Effector memory CD4-positive, alpha-beta T cell (primary cell): ENCODE measurements around the gene VN1R5.

Experiments used
- DNase-seq, 3 donors: peaks; one replicate each; pipeline ENCODE4 v3.0.0-alpha.2; 2020
- H3K27ac ChIP-seq: 2 replicates; pipeline ENCODE4 v1.7.0; 2013; ENCODE audit warnings: mild to moderate bottlenecking, low read length, moderate library complexity; ENCODE audit not compliant: insufficient read depth, poor library complexity, severe bottlenecking
- H3K27me3 ChIP-seq: replicated peaks from 2 replicates; pipeline ENCODE4 v1.7.0; 2013; ENCODE audit warnings: mild to moderate bottlenecking, low read length; ENCODE audit not compliant: insufficient read depth, control insufficient read depth, poor library complexity, severe bottlenecking
- H3K36me3 ChIP-seq: 2 replicates; pipeline ENCODE4 v1.7.0; 2013; ENCODE audit warnings: mild to moderate bottlenecking, low read length, moderate library complexity; ENCODE audit not compliant: control insufficient read depth, insufficient read depth
- H3K4me1 ChIP-seq: 2 replicates; pipeline ENCODE4 v1.7.0; 2013; ENCODE audit warnings: low read length, mild to moderate bottlenecking; ENCODE audit not compliant: control insufficient read depth, insufficient read depth, poor library complexity, severe bottlenecking
- H3K4me3 ChIP-seq: 2 replicates; pipeline ENCODE4 v1.7.0; 2013; ENCODE audit warnings: low read length, low read depth, mild to moderate bottlenecking; ENCODE audit not compliant: insufficient read depth, poor library complexity, severe bottlenecking
- H3K9me3 ChIP-seq: 2 replicates; pipeline ENCODE4 v1.7.0; 2013; ENCODE audit warnings: mild to moderate bottlenecking, low read length, moderate library complexity; ENCODE audit not compliant: control insufficient read depth

Gene VN1R5

DNA sequence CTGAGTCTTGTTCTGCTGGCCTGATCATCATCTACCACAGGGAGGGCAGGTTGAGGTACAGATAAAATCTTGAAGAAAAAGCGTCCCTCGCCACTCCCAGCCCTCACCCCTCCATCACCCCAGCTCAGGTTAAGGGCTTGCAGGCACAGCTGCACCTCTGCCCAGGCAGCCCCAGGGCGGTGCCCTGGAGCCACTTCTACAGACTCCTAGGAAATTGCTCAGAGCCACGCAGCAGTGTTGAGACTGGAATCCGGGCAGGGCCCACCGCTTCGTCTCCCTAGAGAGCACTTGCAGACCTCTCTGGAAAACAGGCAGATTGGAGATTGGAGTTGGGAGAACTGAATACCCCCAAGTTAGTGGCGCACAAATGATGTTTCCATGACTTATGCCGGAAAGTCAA lies 35.3 kb downstream of the VN1R5 start:
- no peaks in the 10 kb centered on the region for H3K9me3 ChIP-seq
- no peaks in the 10 kb centered on the region for H3K4me1 ChIP-seq
- H3K27me3 ChIP-seq: no peaks in the 10 kb centered on the region
- H3K36me3 ChIP-seq: no peaks in the 10 kb centered on the region
- no peak overlapping the region for H3K27ac ChIP-seq
- DNase-seq: no peak
- no peak overlapping the region for H3K4me3 ChIP-seq

DNA sequence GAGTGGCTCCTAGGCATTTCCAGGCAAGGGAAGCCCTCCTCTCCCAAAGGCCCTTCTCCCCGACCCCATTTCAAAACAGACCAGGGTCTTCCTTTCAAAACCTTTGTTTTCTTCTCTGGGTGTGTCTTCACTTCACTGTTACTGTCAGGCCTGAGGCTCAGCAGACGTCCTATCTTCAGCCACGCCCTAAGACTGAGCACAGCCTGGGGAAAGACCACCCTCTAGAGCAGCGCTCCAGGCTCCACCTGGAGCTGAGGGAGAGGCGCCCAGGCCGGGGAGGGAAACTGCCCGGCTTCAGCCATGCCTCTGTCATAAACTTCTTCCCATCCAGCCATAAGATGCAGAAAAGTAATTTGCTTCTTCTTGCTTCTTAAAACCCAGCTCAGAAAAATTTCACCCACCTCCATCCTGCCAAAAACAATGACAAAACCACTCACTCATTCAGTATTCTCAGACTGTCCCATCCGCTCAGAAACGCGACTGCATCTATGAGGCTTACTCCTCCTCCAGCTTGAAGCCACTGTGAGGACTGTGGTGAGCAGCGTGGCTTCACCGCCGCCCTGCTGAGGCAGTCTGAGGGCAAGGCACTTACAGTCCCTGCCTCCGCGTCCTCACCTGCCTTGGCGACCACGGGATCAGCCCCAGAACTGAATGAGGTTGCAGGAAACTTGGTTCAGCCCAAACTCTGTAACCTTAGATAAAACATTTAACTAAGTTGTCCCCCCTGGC lies 36.1 kb downstream of the VN1R5 start:
- no peaks in the 10 kb centered on the region for H3K36me3 ChIP-seq
- no peaks in the 10 kb centered on the region for H3K27me3 ChIP-seq
- no peaks in the 10 kb centered on the region for H3K4me1 ChIP-seq
- H3K4me3 ChIP-seq: no peak overlapping the region
- H3K9me3 ChIP-seq: no peaks in the 10 kb centered on the region
- no peak for DNase-seq
- no peak overlapping the region for H3K27ac ChIP-seq

DNA sequence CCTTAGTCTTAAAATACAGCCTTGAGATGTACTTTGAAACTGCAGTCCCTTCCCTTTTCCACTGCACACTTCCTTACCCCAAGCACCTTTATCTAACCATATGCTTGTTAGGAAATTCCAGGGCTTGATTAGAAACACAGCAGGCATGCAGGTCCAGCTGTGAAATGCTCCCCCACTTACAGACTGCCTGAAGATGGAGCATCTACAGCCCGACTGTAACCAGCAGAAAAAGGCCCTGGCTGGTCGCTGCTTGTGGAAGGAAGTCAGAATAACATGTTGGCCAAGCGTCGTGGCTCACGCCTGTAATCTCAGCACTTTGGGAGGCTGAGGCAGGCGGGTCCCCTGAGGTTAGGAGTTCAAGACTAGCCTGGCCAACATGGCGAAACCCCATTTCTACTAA lies 37.2 kb downstream of the VN1R5 start:
- Histone ChIP-seq H3K4me3 (no peak overlapping the region), H3K4me1 (no peaks in the 10 kb centered on the region), H3K36me3 (no peaks in the 10 kb centered on the region), H3K27ac (no peak overlapping the region), H3K27me3 (no peaks in the 10 kb centered on the region), H3K9me3 (no peaks in the 10 kb centered on the region)
- DNase-seq: no peak

DNA sequence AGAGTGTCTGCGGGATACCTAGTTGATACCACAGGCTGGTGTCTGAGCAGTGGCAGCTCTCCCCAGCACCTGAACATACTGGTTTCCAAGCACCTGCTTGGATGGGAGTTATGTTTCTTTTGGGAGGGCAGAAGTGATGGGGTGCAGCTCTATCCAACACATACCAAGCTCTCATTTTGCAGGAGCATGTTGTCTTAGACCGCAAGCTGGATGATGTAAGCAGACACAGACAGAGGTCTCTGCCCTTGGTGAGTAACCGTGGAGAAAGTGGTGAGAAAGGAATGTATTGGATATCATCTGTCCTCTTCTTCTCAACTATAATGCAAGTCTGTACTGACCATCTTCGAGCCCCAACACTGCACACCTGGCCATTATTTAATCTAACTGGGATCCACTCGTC lies 38.4 kb downstream of the VN1R5 start:
- no peak for DNase-seq
- Histone ChIP-seq H3K36me3 (no peaks in the 10 kb centered on the region), H3K27me3 (no peaks in the 10 kb centered on the region), H3K4me1 (no peaks in the 10 kb centered on the region), H3K27ac (no peak overlapping the region), H3K4me3 (no peak overlapping the region), H3K9me3 (no peaks in the 10 kb centered on the region)

DNA sequence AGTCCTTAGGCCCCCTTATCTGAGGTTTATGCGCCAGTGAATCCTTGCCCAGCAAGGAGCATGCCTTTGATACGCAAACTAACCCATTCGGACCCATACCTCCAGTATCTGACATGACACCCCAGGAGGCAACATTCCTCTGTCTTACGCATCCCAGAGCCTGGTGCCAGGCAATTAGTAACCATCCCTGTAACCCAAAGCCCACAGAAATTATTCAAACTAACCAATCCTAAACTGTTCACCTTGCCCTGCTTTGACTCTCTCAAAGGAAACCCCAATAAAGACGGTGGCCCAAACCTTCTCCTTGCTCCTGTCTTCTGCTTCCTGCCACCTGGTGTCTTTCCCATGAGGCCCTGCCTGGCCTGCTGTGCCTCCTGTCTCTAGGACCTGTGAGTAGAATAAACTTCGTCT lies 39.4 kb downstream of the VN1R5 start:
- no peak for DNase-seq
- Histone ChIP-seq H3K36me3 (no peaks in the 10 kb centered on the region), H3K27me3 (no peaks in the 10 kb centered on the region), H3K4me3 (no peak overlapping the region), H3K4me1 (no peaks in the 10 kb centered on the region), H3K27ac (no peak overlapping the region), H3K9me3 (no peaks in the 10 kb centered on the region)

DNA sequence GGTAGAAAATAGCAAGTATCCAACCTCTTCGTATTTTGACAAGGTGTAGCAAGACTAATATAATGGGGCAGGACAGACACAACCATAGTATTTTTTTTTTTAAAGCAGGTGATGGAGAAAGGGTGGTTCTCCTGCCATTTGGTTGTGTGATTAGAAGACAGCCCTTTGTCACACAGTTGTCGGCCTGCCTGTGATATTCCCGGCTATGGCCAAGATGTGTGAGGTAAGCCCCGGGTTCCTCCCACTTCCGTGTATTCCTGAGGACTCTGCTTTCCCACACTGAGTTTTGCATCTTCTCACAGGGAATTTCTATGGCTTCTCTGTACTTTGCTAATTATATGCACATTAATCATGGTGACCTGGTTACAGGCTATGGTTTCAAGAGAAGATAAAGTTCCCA lies 39.9 kb downstream of the VN1R5 start:
- H3K4me3 ChIP-seq: no peak overlapping the region
- DNase-seq: no peak
- no peaks in the 10 kb centered on the region for H3K9me3 ChIP-seq
- no peaks in the 10 kb centered on the region for H3K27me3 ChIP-seq
- no peaks in the 10 kb centered on the region for H3K36me3 ChIP-seq
- no peak overlapping the region for H3K27ac ChIP-seq
- no peaks in the 10 kb centered on the region for H3K4me1 ChIP-seq

DNA sequence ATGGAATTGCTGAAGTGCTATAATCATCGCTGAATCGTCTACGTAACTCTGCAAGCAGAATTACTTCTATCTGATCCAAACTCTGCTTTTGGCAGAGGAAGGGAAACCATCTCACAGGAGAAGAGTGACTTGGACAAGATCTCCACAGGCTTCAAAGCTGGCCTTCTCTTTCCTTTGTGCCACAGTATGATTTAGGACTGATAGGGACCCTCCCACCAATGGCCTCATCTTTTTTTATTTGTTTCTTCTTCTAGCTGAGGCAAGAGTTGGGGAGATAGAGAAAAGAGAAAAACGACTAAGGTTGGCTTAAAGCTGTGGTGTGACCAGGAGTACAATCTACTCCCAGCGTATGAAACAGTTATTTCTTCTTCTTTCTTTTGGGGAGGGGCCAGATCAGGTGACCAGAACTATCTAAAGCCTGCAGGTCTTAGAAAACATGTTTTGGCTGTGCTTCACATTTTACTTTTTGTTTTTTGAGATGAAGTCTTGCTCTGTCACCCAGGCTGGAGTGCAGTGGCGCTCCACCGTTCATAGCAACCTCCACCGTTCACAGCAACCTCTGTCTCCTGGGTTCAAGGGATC lies 40.8 kb downstream of the VN1R5 start:
- no peak overlapping the region for H3K27ac ChIP-seq
- DNase-seq: no peak
- no peaks in the 10 kb centered on the region for H3K36me3 ChIP-seq
- H3K4me3 ChIP-seq: no peak overlapping the region
- no peaks in the 10 kb centered on the region for H3K9me3 ChIP-seq
- H3K27me3 ChIP-seq: no peaks in the 10 kb centered on the region
- no peaks in the 10 kb centered on the region for H3K4me1 ChIP-seq

DNA sequence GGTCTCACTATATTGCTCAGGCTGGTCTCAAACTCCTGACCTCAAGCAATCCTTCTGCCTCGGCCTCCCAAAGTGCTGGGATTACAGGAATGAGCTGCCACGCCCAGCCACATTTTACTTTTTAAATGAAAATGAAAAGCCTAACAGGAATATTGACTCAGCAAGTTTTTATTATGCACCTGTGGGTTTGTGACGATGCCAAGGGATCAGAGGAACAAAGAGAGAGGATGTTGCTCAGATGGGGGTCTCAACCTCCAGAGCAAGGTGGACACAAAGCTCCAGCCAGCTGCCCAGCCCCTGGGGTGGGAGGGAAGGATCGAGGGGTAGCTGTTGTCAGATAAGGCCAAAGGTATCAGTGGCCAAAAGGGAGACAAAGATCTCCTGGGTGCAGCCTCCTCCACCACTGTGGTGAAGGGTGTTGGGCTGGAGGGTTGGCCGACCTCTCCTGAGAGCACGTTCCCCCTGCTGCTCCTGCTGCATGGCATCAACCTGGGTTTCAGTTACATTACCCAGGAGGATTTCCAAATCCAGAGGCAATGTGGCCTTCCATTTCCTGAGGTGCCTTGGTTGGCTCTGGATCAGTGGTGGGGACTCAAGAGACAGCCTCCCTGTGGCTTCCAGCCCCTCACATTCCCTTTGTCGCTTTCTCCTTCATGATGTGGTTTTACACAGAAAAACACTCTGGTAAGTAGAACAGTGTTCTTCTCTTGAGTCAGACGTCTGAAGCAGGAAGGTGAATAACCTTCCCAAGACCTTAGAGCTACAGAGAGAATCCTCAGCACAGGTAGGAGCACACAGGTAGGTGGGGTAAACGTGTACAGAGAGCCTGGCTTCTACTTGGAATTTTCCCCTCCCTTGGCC lies 41.6 kb downstream of the VN1R5 start:
- DNase-seq: no peak
- Histone ChIP-seq H3K4me1 (no peaks in the 10 kb centered on the region), H3K4me3 (no peak overlapping the region), H3K36me3 (no peaks in the 10 kb centered on the region), H3K27ac (no peak overlapping the region), H3K9me3 (no peaks in the 10 kb centered on the region), H3K27me3 (no peaks in the 10 kb centered on the region)

DNA sequence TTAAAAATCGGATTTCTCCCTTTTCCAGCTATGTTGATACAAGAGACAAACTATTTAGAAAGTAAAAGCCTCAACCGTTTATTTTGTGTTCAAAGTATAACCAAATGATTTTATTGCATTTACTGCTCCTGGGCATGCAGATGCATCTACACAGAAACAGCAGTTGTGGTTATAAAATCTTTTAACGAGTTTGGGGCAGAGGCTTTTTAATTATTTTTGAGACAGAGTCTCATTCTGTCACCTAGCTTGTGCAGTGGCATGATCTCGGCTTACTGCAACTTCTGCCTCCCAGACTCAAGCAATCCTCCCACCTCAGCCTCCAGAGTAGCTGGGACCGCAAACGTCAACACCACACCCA lies 42.2 kb downstream of the VN1R5 start:
- no peak overlapping the region for H3K27ac ChIP-seq
- H3K36me3 ChIP-seq: no peaks in the 10 kb centered on the region

DNA sequence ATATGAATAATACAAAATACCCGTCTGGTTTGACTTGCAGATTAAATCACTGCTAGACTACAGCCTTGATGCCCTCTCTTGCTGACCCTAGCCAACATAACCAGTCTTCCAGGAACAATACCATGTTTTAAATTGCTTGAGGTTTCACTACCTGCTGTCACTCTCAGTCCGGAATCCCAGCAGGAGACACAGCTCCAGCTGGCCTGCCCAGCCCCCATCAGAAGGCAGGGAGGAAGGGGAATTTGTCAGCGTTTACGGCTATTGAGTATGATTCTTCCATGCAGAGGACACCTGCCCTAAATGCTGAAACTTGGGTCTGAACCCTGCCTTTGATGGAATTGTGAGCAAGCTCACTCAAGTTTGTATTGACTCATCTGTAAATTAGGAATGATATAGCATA lies 42.8 kb downstream of the VN1R5 start:
- Histone ChIP-seq H3K27ac (no peak overlapping the region), H3K4me3 (no peak overlapping the region), H3K36me3 (no peaks in the 10 kb centered on the region), H3K9me3 (no peaks in the 10 kb centered on the region), H3K27me3 (no peaks in the 10 kb centered on the region), H3K4me1 (no peaks in the 10 kb centered on the region)
- DNase-seq: no peak

More for the DNA sequence above, 42.2 kb downstream of the VN1R5 start:
- H3K9me3 ChIP-seq: no peaks in the 10 kb centered on the region
- H3K4me3 ChIP-seq: no peak overlapping the region
- no peaks in the 10 kb centered on the region for H3K4me1 ChIP-seq
- no peak for DNase-seq
- no peaks in the 10 kb centered on the region for H3K27me3 ChIP-seq
